HCT116 (cell line): Measurements from ENCODE around the gene ELFN2. TPM values are rescaled to one million over a fixed set of nuclear protein-coding genes. Genes with fewer than 3 reads are reported as not detected.

ENCODE experiments used
- ATAC-seq: fragments of 200-7000 bp; cut with Tn5 transposase; 2 replicates; pipeline ENCODE4 v1.9.1; 2020; ENCODE audit warnings: mild to moderate bottlenecking, moderate library complexity
- BruUV-seq: library from RNA; stranded (reverse); fragments of 400-500 nt; replicated peaks from 2 replicates; lab custom pipeline; 2021; lab: Mats Ljungman, UMichigan
- CTCF ChIA-PET: fragments of 300-600 bp; sonication (Branson Sonifier 250); formaldehyde crosslinking; loops from one replicate; lab custom pipeline; 2021; ENCODE audit warnings: antibody characterized with exemption; lab: Charles Lee
- POLR2A ChIA-PET: fragments of 300-600, 350-600 bp; sonication (Branson Sonifier 250); formaldehyde crosslinking; loops from one replicate; lab custom pipeline; 2021; ENCODE audit warnings: antibody characterized with exemption; lab: Charles Lee
- RAD21 ChIA-PET, 2 experiments: fragments of 300-600 bp; sonication (Branson Sonifier 250); formaldehyde crosslinking; loops; one replicate each; lab custom pipeline; 2023; ENCODE audit warnings: low total read pairs in 2 of 2; ENCODE audit not compliant: uncharacterized antibody in 2 of 2, unreplicated experiment in 2 of 2, low non-redundant PET in 1 of 2; lab: Charles Lee
- DNase-seq: peaks from one replicate; pipeline ENCODE4 v3.0.0-alpha.2; 2010; ENCODE audit warnings: low read depth, low spot score
- H2AFZ ChIP-seq: fragments of 200-600 bp; shearing (Covaris generic), sonication (generic); 2 replicates; pipeline ENCODE4 v1.6.1; 2017; ENCODE audit warnings: low read depth, mixed run types, mixed read lengths, antibody characterized with exemption, low read length; ENCODE audit not compliant: poor library complexity, severe bottlenecking
- H3K27ac ChIP-seq: 2 replicates; pipeline ENCODE4 v1.5.1; 2012; ENCODE audit warnings: low read depth, low read length
- H3K27me3 ChIP-seq: fragments of 200-600 bp; sonication (generic); 2 replicates; pipeline ENCODE4 v1.6.1; 2016; ENCODE audit warnings: mixed run types, low read length, mixed read lengths; ENCODE audit not compliant: insufficient read depth
- H3K36me3 ChIP-seq, 2 experiments: fragments of 200-500 bp in 1 of 2; fragments of 200-600 bp in 1 of 2; sonication (Bioruptor generic) in 1 of 2; sonication (generic) in 1 of 2; 2 replicates each; pipeline versions ENCODE4 v1.5.1 to v1.6.1; 2014 to 2016; ENCODE audit warnings: low read length in 2 of 2, inconsistent platforms in 1 of 2, mixed read lengths in 1 of 2, mixed run types in 1 of 2; ENCODE audit not compliant: insufficient read depth in 2 of 2, control insufficient read depth in 1 of 2
- H3K4me1 ChIP-seq, 2 experiments: fragments of 200-600 bp in 1 of 2; sonication (generic) in 1 of 2; 2 replicates each; pipeline versions ENCODE4 v1.5.1 to v1.6.1; 2012 to 2017; ENCODE audit warnings: low read length in 2 of 2, inconsistent platforms in 1 of 2, mild to moderate bottlenecking in 1 of 2, mixed read lengths in 1 of 2, mixed run types in 1 of 2, moderate library complexity in 1 of 2; ENCODE audit not compliant: insufficient read depth in 2 of 2, control insufficient read depth in 1 of 2
- H3K4me2 ChIP-seq: fragments of 200-600 bp; sonication (generic); 2 replicates; pipeline ENCODE4 v1.6.1; 2017; ENCODE audit warnings: mixed run types, low read length, mixed read lengths
- H3K4me3 ChIP-seq, 2 experiments: fragments of 200-600 bp in 1 of 2; sonication (generic) in 1 of 2; replicated peaks in 1 of 2; 2 replicates each; pipeline ENCODE4 v1.5.1; 2011 to 2016; ENCODE audit warnings: low read length in 2 of 2, control low read depth in 1 of 2, low read depth in 1 of 2, mild to moderate bottlenecking in 1 of 2, mixed read lengths in 1 of 2, mixed run types in 1 of 2
- H3K79me2 ChIP-seq: fragments of 200-600 bp; sonication (generic); 2 replicates; pipeline ENCODE4 v1.6.1; 2017; ENCODE audit warnings: mild to moderate bottlenecking, mixed run types, low read length, moderate library complexity, mixed read lengths; ENCODE audit not compliant: insufficient read depth
- H3K9ac ChIP-seq: fragments of 200-600 bp; sonication (generic); 2 replicates; pipeline ENCODE4 v1.6.1; 2016; ENCODE audit warnings: low read length, mixed read lengths
- H3K9me2 ChIP-seq: fragments of 200-600 bp; sonication (generic), shearing (Covaris generic); 2 replicates; pipeline ENCODE4 v1.6.1; 2017; ENCODE audit warnings: mixed run types, mild to moderate bottlenecking, moderate library complexity; ENCODE audit not compliant: insufficient read depth
- H3K9me3 ChIP-seq, 2 experiments: fragments of 200-500 bp in 1 of 2; fragments of 200-600 bp in 1 of 2; sonication (Bioruptor generic) in 1 of 2; sonication (generic) in 1 of 2; 2 replicates each; pipeline ENCODE4 v1.6.1; 2014 to 2017; ENCODE audit warnings: low read length in 2 of 2, mixed read lengths in 2 of 2, inconsistent platforms in 1 of 2, low read depth in 1 of 2, mild to moderate bottlenecking in 1 of 2, mixed run types in 1 of 2, moderate library complexity in 1 of 2; ENCODE audit not compliant: control insufficient read depth in 1 of 2, insufficient read depth in 1 of 2
- H4K20me1 ChIP-seq: fragments of 200-600 bp; sonication (generic), shearing (Covaris generic); 2 replicates; pipeline ENCODE4 v1.6.1; 2017; ENCODE audit warnings: mixed run types, mild to moderate bottlenecking, moderate library complexity; ENCODE audit not compliant: insufficient read depth
- CBX3 ChIP-seq: IDR thresholded peaks from 2 replicates; pipeline ENCODE4 v1.6.1; 2012; ENCODE audit warnings: low read depth
- CEBPB ChIP-seq: IDR thresholded peaks from 2 replicates; pipeline ENCODE4 v1.6.1; 2012; ENCODE audit warnings: low read depth
- ELF1 ChIP-seq: IDR thresholded peaks from 2 replicates; pipeline ENCODE4 v1.6.1; 2012; ENCODE audit warnings: low read depth, borderline replicate concordance
- EZH2 ChIP-seq: fragments of 200-600 bp; sonication (generic); IDR thresholded peaks from 2 replicates; pipeline ENCODE4 v1.6.1; 2017; ENCODE audit warnings: antibody characterized with exemption, mixed run types
- EZH2phosphoT487 ChIP-seq: fragments of 200-600 bp; IDR thresholded peaks from 2 replicates; pipeline ENCODE4 v1.6.1; 2018; ENCODE audit warnings: antibody characterized with exemption, borderline replicate concordance
- FOSL1 ChIP-seq: IDR thresholded peaks from 2 replicates; pipeline ENCODE4 v1.6.1; 2012; ENCODE audit warnings: low read depth
- JUND ChIP-seq: IDR thresholded peaks from 2 replicates; pipeline ENCODE4 v1.6.1; 2012
- POLR2A ChIP-seq: IDR thresholded peaks from 2 replicates; pipeline ENCODE4 v1.7.0; 2011; ENCODE audit warnings: borderline replicate concordance; ENCODE audit not compliant: insufficient read depth, insufficient read length; ENCODE audit errors: extremely low read depth
- POLR2AphosphoS5 ChIP-seq: IDR thresholded peaks from 2 replicates; pipeline ENCODE4 v1.6.1; 2011; ENCODE audit warnings: mild to moderate bottlenecking, low read depth, low read length, moderate library complexity
- RAD21 ChIP-seq: IDR thresholded peaks from 2 replicates; pipeline ENCODE4 v1.6.1; 2012; ENCODE audit warnings: low read depth, mild to moderate bottlenecking
- SIN3A ChIP-seq: IDR thresholded peaks from 2 replicates; pipeline ENCODE4 v1.6.1; 2012; ENCODE audit warnings: low read depth
- SP1 ChIP-seq: IDR thresholded peaks from 2 replicates; pipeline ENCODE4 v1.6.1; 2012; ENCODE audit warnings: low read depth
- TCF7L2 ChIP-seq: IDR thresholded peaks from 2 replicates; pipeline ENCODE4 v1.7.0; 2011; ENCODE audit warnings: borderline replicate concordance, inconsistent platforms; ENCODE audit not compliant: insufficient read depth, insufficient read length; ENCODE audit errors: extremely low read depth
- YY1 ChIP-seq: IDR thresholded peaks from 2 replicates; pipeline ENCODE4 v1.6.1; 2011; ENCODE audit warnings: low read length, low read depth, moderate library complexity, mild to moderate bottlenecking; ENCODE audit not compliant: insufficient replicate concordance; ENCODE audit errors: extremely low read depth
- ZFX ChIP-seq: fragments of 450-650 bp; IDR thresholded peaks from 2 replicates; pipeline ENCODE4 v1.6.1; 2017
- ZNF274 ChIP-seq: fragments of 200-500 bp; sonication (Bioruptor generic); IDR thresholded peaks from 2 replicates; pipeline ENCODE4 v1.6.1; 2014; ENCODE audit warnings: mild to moderate bottlenecking, low read depth, low read length, inconsistent platforms
- intact Hi-C: fragments of 100-400 bp; cut with micrococcal nuclease; formaldehyde crosslinking; loops from 2 replicates; pipeline ENCODE4 v1.10.0; 2022
- total RNA-seq: library from RNA; stranded (reverse); gene quantifications from one replicate; pipeline ENCODE4 v1.2.1, GENCODE V29; 2021; ENCODE audit not compliant: unreplicated experiment
- TF ChIP-seq, protein P1 (sequence below), 3 experiments: fragments of 200-600 bp in 1 of 3; sonication (generic) in 1 of 3; IDR thresholded peaks in 2 of 3; conservative IDR thresholded peaks in 1 of 3; 2 replicates each; pipeline ENCODE4 v1.5.1; 2012 to 2017; ENCODE audit warnings: low read depth in 2 of 3, low read length in 2 of 3, antibody characterized with exemption in 1 of 3, borderline replicate concordance in 1 of 3, control low read depth in 1 of 3, mild to moderate bottlenecking in 1 of 3, mixed read lengths in 1 of 3, mixed run types in 1 of 3, moderate library complexity in 1 of 3; ENCODE audit not compliant: insufficient read depth in 1 of 3
- TF ChIP-seq, protein P2 (sequence below): IDR thresholded peaks from 2 replicates; pipeline ENCODE4 v1.6.1; 2012; ENCODE audit warnings: low read depth
- TF ChIP-seq, protein P3 (sequence below): IDR thresholded peaks from 2 replicates; pipeline ENCODE4 v1.6.1; 2012
- TF ChIP-seq, protein P4 (sequence below): IDR thresholded peaks from 2 replicates; pipeline ENCODE4 v1.6.1; 2012

The ELFN2 gene
- total RNA-seq, 1 experiment from 2014 or later, result 45.4 TPM

DNA sequence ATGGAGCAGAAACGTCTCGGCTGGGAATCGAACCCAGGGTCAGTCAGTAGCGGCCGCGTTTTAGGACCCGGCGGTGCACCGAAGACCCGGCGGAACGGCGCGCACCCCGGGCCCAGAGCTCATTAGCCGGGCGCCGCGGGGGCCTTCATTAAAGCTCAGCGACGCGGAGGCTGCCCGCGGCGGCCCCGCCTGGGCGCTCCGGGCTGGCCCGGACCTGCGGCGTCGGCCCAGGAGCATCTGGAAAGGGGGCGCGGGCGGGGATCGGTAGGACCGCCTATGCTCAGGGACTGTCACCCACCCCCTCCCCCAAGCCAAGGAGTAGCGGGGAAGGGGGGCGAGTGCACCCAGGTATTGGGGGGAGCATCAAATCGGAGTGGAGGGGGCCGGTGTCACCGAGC lies 92.8 kb downstream of the ELFN2 start:
- Histone ChIP-seq H4K20me1 (no peaks in the 10 kb centered on the region), H3K4me2 (no peak overlapping the region), H3K4me3 (no peak overlapping the region), H3K27ac (no peak overlapping the region), H3K9ac (no peak overlapping the region), H3K79me2 (no peaks in the 10 kb centered on the region), H3K27me3 (no peaks in the 10 kb centered on the region), H3K36me3 (no peaks in the 10 kb centered on the region), H2AFZ (no peak overlapping the region), H3K4me1 (peaks cover 73 to 93% of the 10 kb centered on the region in 2 experiments), H3K9me3 (no peaks in the 10 kb centered on the region), H3K9me2 (no peaks in the 10 kb centered on the region)
- DNase-seq, result no peak
- intact Hi-C loops, result no loop called here
- TF ChIP-seq ZNF274, result no peak
- no peak for TF ChIP-seq FOSL1
- TF ChIP-seq RAD21, result no peak
- TF ChIP-seq SP1, result no peak
- no peak for TF ChIP-seq EZH2phosphoT487
- TF ChIP-seq EZH2, result no peak
- no peak for TF ChIP-seq CBX3
- TF ChIP-seq, protein P1, sequence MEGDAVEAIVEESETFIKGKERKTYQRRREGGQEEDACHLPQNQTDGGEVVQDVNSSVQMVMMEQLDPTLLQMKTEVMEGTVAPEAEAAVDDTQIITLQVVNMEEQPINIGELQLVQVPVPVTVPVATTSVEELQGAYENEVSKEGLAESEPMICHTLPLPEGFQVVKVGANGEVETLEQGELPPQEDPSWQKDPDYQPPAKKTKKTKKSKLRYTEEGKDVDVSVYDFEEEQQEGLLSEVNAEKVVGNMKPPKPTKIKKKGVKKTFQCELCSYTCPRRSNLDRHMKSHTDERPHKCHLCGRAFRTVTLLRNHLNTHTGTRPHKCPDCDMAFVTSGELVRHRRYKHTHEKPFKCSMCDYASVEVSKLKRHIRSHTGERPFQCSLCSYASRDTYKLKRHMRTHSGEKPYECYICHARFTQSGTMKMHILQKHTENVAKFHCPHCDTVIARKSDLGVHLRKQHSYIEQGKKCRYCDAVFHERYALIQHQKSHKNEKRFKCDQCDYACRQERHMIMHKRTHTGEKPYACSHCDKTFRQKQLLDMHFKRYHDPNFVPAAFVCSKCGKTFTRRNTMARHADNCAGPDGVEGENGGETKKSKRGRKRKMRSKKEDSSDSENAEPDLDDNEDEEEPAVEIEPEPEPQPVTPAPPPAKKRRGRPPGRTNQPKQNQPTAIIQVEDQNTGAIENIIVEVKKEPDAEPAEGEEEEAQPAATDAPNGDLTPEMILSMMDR (IDR thresholded peaks at IDR 0.05 in 2 of 3, conservative IDR thresholded peaks at IDR 0.05 in 1 of 3; ENCODE audit: borderline replicate concordance in 1 of 3, insufficient read depth in 1 of 3, low read depth in 2 of 3, low read length in 2 of 3), result no peak
- no peak for TF ChIP-seq TCF7L2
- TF ChIP-seq SIN3A, result no peak
- TF ChIP-seq, protein P2, sequence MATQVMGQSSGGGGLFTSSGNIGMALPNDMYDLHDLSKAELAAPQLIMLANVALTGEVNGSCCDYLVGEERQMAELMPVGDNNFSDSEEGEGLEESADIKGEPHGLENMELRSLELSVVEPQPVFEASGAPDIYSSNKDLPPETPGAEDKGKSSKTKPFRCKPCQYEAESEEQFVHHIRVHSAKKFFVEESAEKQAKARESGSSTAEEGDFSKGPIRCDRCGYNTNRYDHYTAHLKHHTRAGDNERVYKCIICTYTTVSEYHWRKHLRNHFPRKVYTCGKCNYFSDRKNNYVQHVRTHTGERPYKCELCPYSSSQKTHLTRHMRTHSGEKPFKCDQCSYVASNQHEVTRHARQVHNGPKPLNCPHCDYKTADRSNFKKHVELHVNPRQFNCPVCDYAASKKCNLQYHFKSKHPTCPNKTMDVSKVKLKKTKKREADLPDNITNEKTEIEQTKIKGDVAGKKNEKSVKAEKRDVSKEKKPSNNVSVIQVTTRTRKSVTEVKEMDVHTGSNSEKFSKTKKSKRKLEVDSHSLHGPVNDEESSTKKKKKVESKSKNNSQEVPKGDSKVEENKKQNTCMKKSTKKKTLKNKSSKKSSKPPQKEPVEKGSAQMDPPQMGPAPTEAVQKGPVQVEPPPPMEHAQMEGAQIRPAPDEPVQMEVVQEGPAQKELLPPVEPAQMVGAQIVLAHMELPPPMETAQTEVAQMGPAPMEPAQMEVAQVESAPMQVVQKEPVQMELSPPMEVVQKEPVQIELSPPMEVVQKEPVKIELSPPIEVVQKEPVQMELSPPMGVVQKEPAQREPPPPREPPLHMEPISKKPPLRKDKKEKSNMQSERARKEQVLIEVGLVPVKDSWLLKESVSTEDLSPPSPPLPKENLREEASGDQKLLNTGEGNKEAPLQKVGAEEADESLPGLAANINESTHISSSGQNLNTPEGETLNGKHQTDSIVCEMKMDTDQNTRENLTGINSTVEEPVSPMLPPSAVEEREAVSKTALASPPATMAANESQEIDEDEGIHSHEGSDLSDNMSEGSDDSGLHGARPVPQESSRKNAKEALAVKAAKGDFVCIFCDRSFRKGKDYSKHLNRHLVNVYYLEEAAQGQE, result no peak
- TF ChIP-seq, protein P3, sequence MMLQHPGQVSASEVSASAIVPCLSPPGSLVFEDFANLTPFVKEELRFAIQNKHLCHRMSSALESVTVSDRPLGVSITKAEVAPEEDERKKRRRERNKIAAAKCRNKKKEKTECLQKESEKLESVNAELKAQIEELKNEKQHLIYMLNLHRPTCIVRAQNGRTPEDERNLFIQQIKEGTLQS, result no peak
- no peak for TF ChIP-seq CEBPB
- no peak for TF ChIP-seq JUND
- no peak for TF ChIP-seq ZFX
- TF ChIP-seq, protein P4, sequence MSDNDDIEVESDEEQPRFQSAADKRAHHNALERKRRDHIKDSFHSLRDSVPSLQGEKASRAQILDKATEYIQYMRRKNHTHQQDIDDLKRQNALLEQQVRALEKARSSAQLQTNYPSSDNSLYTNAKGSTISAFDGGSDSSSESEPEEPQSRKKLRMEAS, result no peak
- TF ChIP-seq POLR2AphosphoS5, result no peak
- TF ChIP-seq YY1, result no peak
- TF ChIP-seq ELF1, result no peak
- no peak for TF ChIP-seq POLR2A
- ChIA-PET CTCF (interaction anchor here (1.0 kb wide), 1 partner anchor 108 kb away, joined by 3 read pairs; no protein-coding TSS in a partner anchor), RAD21 (no interaction called here), POLR2A (no interaction called here)
- BruUV-seq, result no TSS peak
- no peak for ATAC-seq
